HEK293 (cell line): ENCODE data around the gene BACH2.

ENCODE experiments used
- CTCF ChIA-PET: fragments of 350-600 bp; formaldehyde crosslinking; extraction: SDS; loops from one replicate; lab custom pipeline; 2021; ENCODE audit warnings: antibody characterized with exemption; lab: Yijun Ruan, JAX
- POLR2A ChIA-PET: fragments of 300-600 bp; formaldehyde crosslinking; extraction: SDS; loops from one replicate; lab custom pipeline; 2020; ENCODE audit warnings: antibody characterized with exemption, inconsistent platforms; lab: Yijun Ruan, JAX
- H3K27ac ChIP-seq: fragments of 200-500 bp; sonication (Bioruptor generic); 2 replicates; pipeline ENCODE4 v1.5.1; 2014; ENCODE audit warnings: low read depth, low read length, control low read depth, inconsistent platforms; ENCODE audit errors: extremely low read depth
- H3K36me3 ChIP-seq, 2 experiments: fragments of 200-500 bp in 1 of 2; sonication (Bioruptor generic) in 1 of 2; 1 replicate in 1 of 2; 2 replicates in 1 of 2; pipeline ENCODE4 v1.5.1; 2014 to 2017; ENCODE audit warnings: inconsistent platforms in 2 of 2, low read length in 2 of 2; ENCODE audit not compliant: control insufficient read depth in 2 of 2, insufficient read depth in 1 of 2
- H3K4me1 ChIP-seq: fragments of 200-500 bp; sonication (Bioruptor generic); 2 replicates; pipeline ENCODE4 v1.5.1; 2014; ENCODE audit warnings: mild to moderate bottlenecking, low read length, inconsistent platforms; ENCODE audit not compliant: control insufficient read depth, insufficient read depth
- H3K4me3 ChIP-seq: 2 replicates; pipeline ENCODE4 v1.5.1; 2011; ENCODE audit warnings: low read depth, mild to moderate bottlenecking, control low read depth, low read length, moderate library complexity
- H3K9me3 ChIP-seq: fragments of 200-500 bp; sonication (Bioruptor generic); 2 replicates; pipeline ENCODE4 v1.5.1; 2014; ENCODE audit warnings: low read depth, low read length, inconsistent platforms; ENCODE audit not compliant: control insufficient read depth, insufficient read depth
- BCL11A ChIP-seq: fragments of 450-650 bp; formaldehyde crosslinking; IDR thresholded peaks from 2 replicates; pipeline ENCODE4 v1.5.1; 2016; ENCODE audit warnings: low read depth, missing biosample characterization, missing genetic modification characterization
- HOXA7 ChIP-seq: sonication (generic); formaldehyde crosslinking; IDR thresholded peaks from 2 replicates; pipeline ENCODE4 v1.8.1; 2022; ENCODE audit warnings: missing genetic modification reagents, borderline replicate concordance
- KLF1 ChIP-seq: fragments of 450-650 bp; formaldehyde crosslinking; IDR thresholded peaks from 2 replicates; pipeline ENCODE4 v1.5.1; 2016; ENCODE audit warnings: missing biosample characterization, missing genetic modification characterization
- MEIS1 ChIP-seq: sonication (generic); formaldehyde crosslinking; IDR thresholded peaks from 2 replicates; pipeline ENCODE4 v1.8.1; 2022; ENCODE audit warnings: missing genetic modification reagents, mild to moderate bottlenecking, borderline replicate concordance
- ZBTB17 ChIP-seq: fragments of 450-650 bp; formaldehyde crosslinking; IDR thresholded peaks from 2 replicates; pipeline ENCODE4 v1.5.1; 2016; ENCODE audit warnings: missing biosample characterization, missing genetic modification characterization
- ZNF112 ChIP-seq: fragments of 450-650 bp; formaldehyde crosslinking; IDR thresholded peaks from 2 replicates; pipeline ENCODE4 v1.5.0; 2017; ENCODE audit warnings: missing biosample characterization, missing genetic modification characterization
- ZNF366 ChIP-seq: fragments of 450-650 bp; formaldehyde crosslinking; conservative IDR thresholded peaks from 2 replicates; pipeline ENCODE4 v1.5.1; 2016; ENCODE audit warnings: missing biosample characterization, missing genetic modification characterization
- ZNF514 ChIP-seq: fragments of 450-650 bp; formaldehyde crosslinking; IDR thresholded peaks from 2 replicates; pipeline ENCODE4 v1.5.1; 2016; ENCODE audit warnings: missing biosample characterization, missing genetic modification characterization
- ZNF596 ChIP-seq: fragments of 450-650 bp; IDR thresholded peaks from 2 replicates; pipeline ENCODE4 v1.5.0; 2018; ENCODE audit warnings: missing biosample characterization, mild to moderate bottlenecking, missing genetic modification characterization, moderate library complexity
- TF ChIP-seq, protein P1 (sequence below): fragments of 450-650 bp; formaldehyde crosslinking; IDR thresholded peaks from 2 replicates; pipeline ENCODE4 v1.5.1; 2016; ENCODE audit warnings: missing biosample characterization, missing genetic modification characterization, low read depth
- TF ChIP-seq, protein P2 (sequence below): fragments of 450-650 bp; formaldehyde crosslinking; IDR thresholded peaks from 2 replicates; pipeline ENCODE4 v1.5.1; 2016; ENCODE audit warnings: missing biosample characterization, missing genetic modification characterization
- TF ChIP-seq, protein P3 (sequence below): fragments of 450-650 bp; formaldehyde crosslinking; IDR thresholded peaks from 2 replicates; pipeline ENCODE4 v1.5.1; 2016; ENCODE audit warnings: missing biosample characterization, missing genetic modification characterization

Gene BACH2

DNA sequence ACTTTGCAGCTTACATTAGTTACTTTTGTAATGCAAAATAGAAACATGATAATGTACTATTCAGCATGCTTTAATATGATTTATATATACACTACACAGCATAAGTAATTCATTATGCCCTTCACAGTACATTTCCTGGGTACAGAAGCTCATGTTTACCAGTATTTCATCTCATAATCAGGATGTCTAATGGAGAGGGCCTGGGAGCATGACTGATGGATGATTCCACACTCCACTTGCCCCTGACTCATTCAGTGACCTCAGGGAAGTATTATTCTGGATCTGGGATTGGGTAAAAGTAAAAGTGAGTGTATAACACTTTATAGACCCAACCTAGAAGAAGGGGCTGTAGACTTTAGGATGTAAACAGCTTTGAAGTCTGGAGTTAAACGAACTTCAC lies 31.4 kb upstream of the BACH2 start:
- no peak overlapping the region for H3K27ac ChIP-seq
- TF ChIP-seq ZNF596 (tag by site-specific recombination), result no peak
- peak; percentile 83 for TF ChIP-seq ZBTB17 (tag by site-specific recombination)
- H3K4me3 ChIP-seq, result no peak overlapping the region
- H3K36me3 ChIP-seq, result no peaks in the 10 kb centered on the region
- ChIA-PET POLR2A (no interaction called here), CTCF (interaction anchor here (1.1 to 1.9 kb wide), 2 partner anchors 18 to 66 kb away, joined by 3 to 9 read pairs; no protein-coding TSS in a partner anchor)
- peaks cover 5% of the 10 kb centered on the region; the same call in 1 of the 2 replicates for H3K4me1 ChIP-seq
- H3K9me3 ChIP-seq, result no peaks in the 10 kb centered on the region

DNA sequence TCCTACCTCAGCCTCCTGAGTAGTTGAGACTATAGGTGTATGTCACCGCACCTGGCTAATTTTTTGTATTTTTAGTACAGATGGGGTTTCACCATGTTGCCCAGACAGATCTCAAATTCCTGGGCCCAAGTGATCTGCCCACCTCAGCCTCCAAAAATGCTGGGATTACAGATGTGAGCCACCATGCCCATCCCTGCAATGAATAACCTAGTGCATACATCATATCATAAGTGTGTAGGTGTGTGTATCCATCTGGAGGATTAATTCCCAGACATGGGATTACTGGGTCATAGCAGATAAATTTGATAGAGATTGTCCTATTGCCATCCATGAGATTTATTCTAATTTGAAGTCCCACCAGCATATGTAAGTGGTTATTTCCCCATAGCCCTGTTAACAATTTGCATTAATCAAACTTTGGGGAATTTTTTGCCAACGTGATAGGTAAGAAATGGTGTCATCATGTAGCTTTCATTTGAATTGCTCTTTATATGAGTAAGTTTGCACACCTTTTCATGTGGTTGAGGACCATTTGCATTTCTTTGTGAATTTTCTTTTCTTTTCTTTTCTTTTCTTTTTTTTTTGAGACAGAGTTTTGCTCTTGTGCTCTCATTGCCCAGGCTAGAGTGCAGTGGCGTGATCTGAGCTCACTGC lies 29.9 kb upstream of the BACH2 start:
- TF ChIP-seq HOXA7, result no peak
- no peak for TF ChIP-seq ZNF112 (tag by site-specific recombination)
- TF ChIP-seq, protein P1, sequence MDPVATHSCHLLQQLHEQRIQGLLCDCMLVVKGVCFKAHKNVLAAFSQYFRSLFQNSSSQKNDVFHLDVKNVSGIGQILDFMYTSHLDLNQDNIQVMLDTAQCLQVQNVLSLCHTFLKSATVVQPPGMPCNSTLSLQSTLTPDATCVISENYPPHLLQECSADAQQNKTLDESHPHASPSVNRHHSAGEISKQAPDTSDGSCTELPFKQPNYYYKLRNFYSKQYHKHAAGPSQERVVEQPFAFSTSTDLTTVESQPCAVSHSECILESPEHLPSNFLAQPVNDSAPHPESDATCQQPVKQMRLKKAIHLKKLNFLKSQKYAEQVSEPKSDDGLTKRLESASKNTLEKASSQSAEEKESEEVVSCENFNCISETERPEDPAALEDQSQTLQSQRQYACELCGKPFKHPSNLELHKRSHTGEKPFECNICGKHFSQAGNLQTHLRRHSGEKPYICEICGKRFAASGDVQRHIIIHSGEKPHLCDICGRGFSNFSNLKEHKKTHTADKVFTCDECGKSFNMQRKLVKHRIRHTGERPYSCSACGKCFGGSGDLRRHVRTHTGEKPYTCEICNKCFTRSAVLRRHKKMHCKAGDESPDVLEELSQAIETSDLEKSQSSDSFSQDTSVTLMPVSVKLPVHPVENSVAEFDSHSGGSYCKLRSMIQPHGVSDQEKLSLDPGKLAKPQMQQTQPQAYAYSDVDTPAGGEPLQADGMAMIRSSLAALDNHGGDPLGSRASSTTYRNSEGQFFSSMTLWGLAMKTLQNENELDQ, result no peak
- no peak for TF ChIP-seq BCL11A (tag by site-specific recombination)
- TF ChIP-seq ZNF514 (tag by site-specific recombination), result no peak
- POLR2A ChIA-PET, result no interaction called here
- CTCF ChIA-PET, result interaction anchor here (0.6 kb wide), 1 partner anchor 791 kb away, joined by 3 read pairs; no protein-coding TSS in a partner anchor

DNA sequence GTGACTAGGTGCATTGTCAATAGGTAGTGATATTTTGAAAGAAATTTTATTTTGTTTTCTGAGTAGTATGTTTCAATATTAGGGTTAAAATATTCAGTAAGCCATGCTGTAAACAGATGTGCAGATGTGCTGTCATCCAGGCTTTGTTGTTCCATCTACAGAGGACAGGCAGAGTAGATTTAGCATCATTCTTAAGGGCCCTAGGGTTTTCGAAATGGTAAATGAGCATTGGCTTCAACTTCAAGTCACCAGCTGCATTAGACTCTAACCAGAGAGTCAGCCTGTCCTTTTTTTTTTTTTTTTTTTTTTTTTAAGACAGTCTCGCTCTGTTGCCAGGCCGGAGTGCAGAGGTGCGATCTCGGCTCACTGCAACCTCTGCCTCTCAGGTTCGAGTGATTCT lies 27.1 kb upstream of the BACH2 start:
- H3K4me1 ChIP-seq, result no peaks in the 10 kb centered on the region
- no peaks in the 10 kb centered on the region for H3K36me3 ChIP-seq
- POLR2A ChIA-PET, result no interaction called here
- CTCF ChIA-PET, result no interaction called here
- no peaks in the 10 kb centered on the region for H3K9me3 ChIP-seq
- no peak overlapping the region for H3K4me3 ChIP-seq
- no peak overlapping the region for H3K27ac ChIP-seq
- TF ChIP-seq KLF1 (tag by site-specific recombination) (no peak), ZNF366 (tag by site-specific recombination) (no peak), MEIS1 (CRISPR knock-in tag) (no peak)
- TF ChIP-seq, protein P2, sequence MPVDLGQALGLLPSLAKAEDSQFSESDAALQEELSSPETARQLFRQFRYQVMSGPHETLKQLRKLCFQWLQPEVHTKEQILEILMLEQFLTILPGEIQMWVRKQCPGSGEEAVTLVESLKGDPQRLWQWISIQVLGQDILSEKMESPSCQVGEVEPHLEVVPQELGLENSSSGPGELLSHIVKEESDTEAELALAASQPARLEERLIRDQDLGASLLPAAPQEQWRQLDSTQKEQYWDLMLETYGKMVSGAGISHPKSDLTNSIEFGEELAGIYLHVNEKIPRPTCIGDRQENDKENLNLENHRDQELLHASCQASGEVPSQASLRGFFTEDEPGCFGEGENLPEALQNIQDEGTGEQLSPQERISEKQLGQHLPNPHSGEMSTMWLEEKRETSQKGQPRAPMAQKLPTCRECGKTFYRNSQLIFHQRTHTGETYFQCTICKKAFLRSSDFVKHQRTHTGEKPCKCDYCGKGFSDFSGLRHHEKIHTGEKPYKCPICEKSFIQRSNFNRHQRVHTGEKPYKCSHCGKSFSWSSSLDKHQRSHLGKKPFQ (tag by site-specific recombination), result no peak
- TF ChIP-seq, protein P3, sequence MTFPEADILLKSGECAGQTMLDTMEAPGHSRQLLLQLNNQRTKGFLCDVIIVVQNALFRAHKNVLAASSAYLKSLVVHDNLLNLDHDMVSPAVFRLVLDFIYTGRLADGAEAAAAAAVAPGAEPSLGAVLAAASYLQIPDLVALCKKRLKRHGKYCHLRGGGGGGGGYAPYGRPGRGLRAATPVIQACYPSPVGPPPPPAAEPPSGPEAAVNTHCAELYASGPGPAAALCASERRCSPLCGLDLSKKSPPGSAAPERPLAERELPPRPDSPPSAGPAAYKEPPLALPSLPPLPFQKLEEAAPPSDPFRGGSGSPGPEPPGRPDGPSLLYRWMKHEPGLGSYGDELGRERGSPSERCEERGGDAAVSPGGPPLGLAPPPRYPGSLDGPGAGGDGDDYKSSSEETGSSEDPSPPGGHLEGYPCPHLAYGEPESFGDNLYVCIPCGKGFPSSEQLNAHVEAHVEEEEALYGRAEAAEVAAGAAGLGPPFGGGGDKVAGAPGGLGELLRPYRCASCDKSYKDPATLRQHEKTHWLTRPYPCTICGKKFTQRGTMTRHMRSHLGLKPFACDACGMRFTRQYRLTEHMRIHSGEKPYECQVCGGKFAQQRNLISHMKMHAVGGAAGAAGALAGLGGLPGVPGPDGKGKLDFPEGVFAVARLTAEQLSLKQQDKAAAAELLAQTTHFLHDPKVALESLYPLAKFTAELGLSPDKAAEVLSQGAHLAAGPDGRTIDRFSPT (tag by site-specific recombination), result no peak

More for the DNA sequence above, 29.9 kb upstream of the BACH2 start:
- H3K27ac ChIP-seq, result no peak overlapping the region
- H3K4me3 ChIP-seq, result no peak overlapping the region
- H3K9me3 ChIP-seq, result no peaks in the 10 kb centered on the region
- peaks cover 5% of the 10 kb centered on the region; the same call in 1 of the 2 replicates for H3K4me1 ChIP-seq
- no peaks in the 10 kb centered on the region for H3K36me3 ChIP-seq
